HUES6 (cell line): Measurements from ENCODE around the gene INSIG1.

Experiments
- H3K27ac ChIP-seq: 2 replicates; pipeline ENCODE4 v1.7.0; 2013; ENCODE audit warnings: low read depth, mild to moderate bottlenecking, low read length, inconsistent platforms
- H3K27me3 ChIP-seq: 2 replicates; pipeline ENCODE4 v1.6.1; 2013; ENCODE audit warnings: low read length; ENCODE audit not compliant: control insufficient read depth, insufficient read depth
- H3K36me3 ChIP-seq: 2 replicates; pipeline ENCODE4 v1.6.1; 2013; ENCODE audit warnings: low read length; ENCODE audit not compliant: control insufficient read depth, insufficient read depth
- H3K4me1 ChIP-seq: 2 replicates; pipeline ENCODE4 v1.6.1; 2013; ENCODE audit warnings: low read length; ENCODE audit not compliant: control insufficient read depth, insufficient read depth
- H3K4me3 ChIP-seq: 2 replicates; pipeline ENCODE4 v1.5.1; 2013; ENCODE audit warnings: low read depth, low read length
- H3K9ac ChIP-seq: one replicate; pipeline ENCODE4 v1.6.1; 2013; ENCODE audit warnings: mild to moderate bottlenecking, low read length
- H3K9me3 ChIP-seq: 2 replicates; pipeline ENCODE4 v1.6.1; 2013; ENCODE audit warnings: low read depth, low read length; ENCODE audit not compliant: control insufficient read depth, insufficient read depth

INSIG1 gene

GRCh38 chr7:155257482-155258225 is 40.0 kb upstream of the INSIG1 start:
- Histone ChIP-seq H3K36me3 (no peaks in the 10 kb centered on the region), H3K9me3 (no peaks in the 10 kb centered on the region), H3K9ac (no peak overlapping the region), H3K27ac (no peak overlapping the region), H3K4me3 (no peak overlapping the region), H3K27me3 (no peaks in the 10 kb centered on the region), H3K4me1 (no peaks in the 10 kb centered on the region; the same call in 1 of the 2 replicates)

- Histone ChIP-seq H3K9me3 (no peaks in the 10 kb centered on the region), H3K27me3 (no peaks in the 10 kb centered on the region), H3K9ac (no peak overlapping the region), H3K4me3 (no peak overlapping the region), H3K27ac (no peak overlapping the region), H3K36me3 (no peaks in the 10 kb centered on the region), H3K4me1 (no peaks in the 10 kb centered on the region; the same call in 1 of the 2 replicates)
Measured at GRCh38 chr7:155258226-155258560, 39.5 kb upstream of the INSIG1 start.

DNA sequence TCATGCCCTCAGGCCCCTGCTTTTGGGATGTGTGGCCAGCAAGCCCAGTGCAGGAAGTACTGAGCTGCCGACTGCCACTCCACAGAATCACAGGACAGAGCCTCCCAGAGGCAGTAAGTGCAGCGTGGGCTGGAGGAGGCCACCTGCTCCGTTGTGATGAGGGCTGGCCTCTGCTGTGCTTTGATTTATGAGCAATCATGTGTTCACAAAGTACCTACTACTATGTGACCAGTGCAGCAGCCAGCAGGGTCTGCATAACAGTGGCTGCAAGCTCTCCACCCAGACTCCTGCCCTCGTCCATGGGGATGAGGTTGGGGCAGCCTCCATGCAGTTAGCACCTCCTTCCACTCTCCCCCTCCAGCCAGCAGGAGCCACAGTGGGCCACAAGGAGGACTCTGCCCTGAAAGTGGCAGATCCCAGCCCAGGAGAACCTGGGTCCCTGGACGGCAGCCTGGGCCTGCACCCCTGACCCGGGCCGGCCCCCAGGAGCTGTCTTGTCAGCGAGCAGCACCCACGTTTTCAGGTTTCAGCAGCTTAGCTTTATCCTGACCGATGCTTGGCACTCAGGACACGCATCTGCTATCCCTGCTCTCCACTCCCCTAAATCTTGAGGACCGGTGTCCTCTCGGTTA is 37.7 kb upstream of the INSIG1 start:
- Histone ChIP-seq H3K27ac (no peak overlapping the region), H3K4me1 (no peaks in the 10 kb centered on the region; the same call in 1 of the 2 replicates), H3K4me3 (no peak overlapping the region), H3K36me3 (no peaks in the 10 kb centered on the region), H3K9ac (no peak overlapping the region), H3K27me3 (no peaks in the 10 kb centered on the region), H3K9me3 (no peaks in the 10 kb centered on the region)

DNA sequence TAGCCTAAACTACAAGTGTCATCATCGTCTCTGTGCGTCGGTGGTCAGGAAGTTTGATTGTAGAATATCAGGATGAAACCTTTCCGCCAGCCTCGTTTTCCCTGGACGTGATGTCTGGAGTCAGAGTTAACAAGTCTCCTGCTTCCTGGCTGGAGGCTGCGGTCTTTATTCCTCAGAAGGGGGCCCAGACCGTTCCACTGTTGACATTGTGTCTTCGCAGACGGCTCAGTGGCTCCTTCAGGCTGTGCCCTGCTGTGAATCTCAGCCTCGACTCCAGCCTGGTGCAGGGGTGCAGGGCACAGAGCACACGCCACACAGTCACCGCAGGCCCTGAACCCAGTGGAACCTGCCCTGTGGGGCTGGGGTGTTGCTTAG is 37.2 kb upstream of the INSIG1 start:
- no peaks in the 10 kb centered on the region for H3K36me3 ChIP-seq
- H3K4me3 ChIP-seq: no peak overlapping the region
- no peak overlapping the region for H3K27ac ChIP-seq
- H3K9ac ChIP-seq: no peak overlapping the region
- H3K4me1 ChIP-seq: no peaks in the 10 kb centered on the region; the same call in 1 of the 2 replicates
- H3K9me3 ChIP-seq: no peaks in the 10 kb centered on the region
- H3K27me3 ChIP-seq: no peaks in the 10 kb centered on the region

GRCh38 chr7:155261031-155261985 is 36.4 kb upstream of the INSIG1 start:
- H3K4me1 ChIP-seq: no peaks in the 10 kb centered on the region; the same call in 1 of the 2 replicates
- H3K4me3 ChIP-seq: no peak overlapping the region
- H3K9ac ChIP-seq: no peak overlapping the region
- H3K27me3 ChIP-seq: no peaks in the 10 kb centered on the region
- H3K27ac ChIP-seq: no peak overlapping the region
- H3K9me3 ChIP-seq: no peaks in the 10 kb centered on the region
- H3K36me3 ChIP-seq: no peaks in the 10 kb centered on the region

- Histone ChIP-seq H3K36me3 (no peaks in the 10 kb centered on the region), H3K9ac (no peak overlapping the region), H3K4me1 (no peaks in the 10 kb centered on the region; the same call in 1 of the 2 replicates), H3K27me3 (no peaks in the 10 kb centered on the region), H3K27ac (no peak overlapping the region), H3K9me3 (no peaks in the 10 kb centered on the region), H3K4me3 (no peak overlapping the region)
Measured at GRCh38 chr7:155262031-155262430, 35.6 kb upstream of the INSIG1 start.

- Histone ChIP-seq H3K27ac (no peak overlapping the region), H3K4me1 (no peaks in the 10 kb centered on the region; the same call in 1 of the 2 replicates), H3K9me3 (no peaks in the 10 kb centered on the region), H3K36me3 (no peaks in the 10 kb centered on the region), H3K4me3 (no peak overlapping the region), H3K9ac (no peak overlapping the region), H3K27me3 (no peaks in the 10 kb centered on the region)
Measured at GRCh38 chr7:155263051-155263450, 34.6 kb upstream of the INSIG1 start.

DNA sequence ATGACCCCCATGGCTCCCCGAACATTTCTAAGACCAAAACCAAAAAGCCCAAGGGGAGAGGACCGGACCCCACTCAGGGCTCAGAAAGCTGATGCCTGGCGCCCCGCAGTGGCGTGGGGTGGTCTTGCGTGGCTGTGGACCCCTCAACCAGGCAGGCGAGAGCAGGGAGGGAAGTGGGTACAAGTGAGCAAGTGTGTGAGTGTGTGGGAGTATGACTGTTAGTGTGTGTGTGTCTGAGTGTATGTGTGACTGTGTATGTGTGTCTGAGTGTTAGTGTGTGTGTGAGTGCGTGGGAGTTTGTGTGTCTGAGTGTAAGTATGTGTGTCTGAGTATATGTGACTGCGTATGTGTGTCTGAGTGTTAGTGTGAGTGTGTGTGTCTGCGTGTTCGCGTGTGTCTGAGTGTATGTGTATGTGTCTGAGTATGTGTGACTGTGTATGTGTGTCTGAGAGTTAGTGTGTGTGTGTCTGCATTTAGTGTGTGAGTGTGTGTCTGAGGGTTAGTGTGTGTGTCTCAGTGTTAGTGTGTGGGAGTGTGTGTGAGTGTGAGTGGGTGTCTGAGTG is 34.0 kb upstream of the INSIG1 start:
- H3K27me3 ChIP-seq: no peaks in the 10 kb centered on the region
- no peaks in the 10 kb centered on the region for H3K36me3 ChIP-seq
- no peak overlapping the region for H3K4me3 ChIP-seq
- H3K27ac ChIP-seq: no peak overlapping the region
- H3K9ac ChIP-seq: no peak overlapping the region
- H3K9me3 ChIP-seq: no peaks in the 10 kb centered on the region
- H3K4me1 ChIP-seq: no peaks in the 10 kb centered on the region; the same call in 1 of the 2 replicates

GRCh38 chr7:155265144-155265543 is 32.5 kb upstream of the INSIG1 start:
- no peak overlapping the region for H3K9ac ChIP-seq
- H3K36me3 ChIP-seq: no peaks in the 10 kb centered on the region
- no peak overlapping the region for H3K4me3 ChIP-seq
- H3K9me3 ChIP-seq: no peaks in the 10 kb centered on the region
- no peak overlapping the region for H3K27ac ChIP-seq
- no peaks in the 10 kb centered on the region; the same call in 1 of the 2 replicates for H3K4me1 ChIP-seq
- H3K27me3 ChIP-seq: no peaks in the 10 kb centered on the region

DNA sequence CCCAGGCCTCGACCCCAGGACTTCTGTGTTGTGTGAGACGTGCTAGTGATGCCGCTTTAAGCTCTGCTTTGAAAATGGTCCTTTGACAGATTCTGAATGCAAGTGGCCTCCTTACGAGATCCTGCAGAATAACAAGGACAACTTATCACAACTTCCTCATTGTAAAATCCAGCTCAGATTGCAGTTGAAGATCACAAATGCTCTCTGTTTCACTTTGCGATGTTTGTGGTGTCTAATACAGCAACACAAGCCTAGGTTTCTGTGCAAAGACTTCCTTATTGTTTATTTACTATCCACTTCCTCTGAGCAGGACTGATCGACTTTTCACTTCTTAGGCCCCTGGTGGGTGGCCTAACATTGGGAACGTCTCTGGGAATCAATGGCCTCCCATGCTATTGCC is 31.7 kb upstream of the INSIG1 start:
- Histone ChIP-seq H3K9ac (no peak overlapping the region), H3K27ac (no peak overlapping the region), H3K9me3 (no peaks in the 10 kb centered on the region), H3K27me3 (no peaks in the 10 kb centered on the region), H3K4me3 (no peak overlapping the region), H3K4me1 (no peaks in the 10 kb centered on the region; the same call in 1 of the 2 replicates), H3K36me3 (no peaks in the 10 kb centered on the region)
